ENCODE data around the gene LMF2.

Gene LMF2

GRCh38 chr22:50460938-50461337, 46.6 kb downstream of the LMF2 start:
- no peak for DNase-seq

- DNase-seq: no peak
Observed at GRCh38 chr22:50459496-50460140, 47.9 kb downstream of the LMF2 start.

- DNase-seq: no peak
Observed at GRCh38 chr22:50459016-50459415, 48.5 kb downstream of the LMF2 start.

DNA sequence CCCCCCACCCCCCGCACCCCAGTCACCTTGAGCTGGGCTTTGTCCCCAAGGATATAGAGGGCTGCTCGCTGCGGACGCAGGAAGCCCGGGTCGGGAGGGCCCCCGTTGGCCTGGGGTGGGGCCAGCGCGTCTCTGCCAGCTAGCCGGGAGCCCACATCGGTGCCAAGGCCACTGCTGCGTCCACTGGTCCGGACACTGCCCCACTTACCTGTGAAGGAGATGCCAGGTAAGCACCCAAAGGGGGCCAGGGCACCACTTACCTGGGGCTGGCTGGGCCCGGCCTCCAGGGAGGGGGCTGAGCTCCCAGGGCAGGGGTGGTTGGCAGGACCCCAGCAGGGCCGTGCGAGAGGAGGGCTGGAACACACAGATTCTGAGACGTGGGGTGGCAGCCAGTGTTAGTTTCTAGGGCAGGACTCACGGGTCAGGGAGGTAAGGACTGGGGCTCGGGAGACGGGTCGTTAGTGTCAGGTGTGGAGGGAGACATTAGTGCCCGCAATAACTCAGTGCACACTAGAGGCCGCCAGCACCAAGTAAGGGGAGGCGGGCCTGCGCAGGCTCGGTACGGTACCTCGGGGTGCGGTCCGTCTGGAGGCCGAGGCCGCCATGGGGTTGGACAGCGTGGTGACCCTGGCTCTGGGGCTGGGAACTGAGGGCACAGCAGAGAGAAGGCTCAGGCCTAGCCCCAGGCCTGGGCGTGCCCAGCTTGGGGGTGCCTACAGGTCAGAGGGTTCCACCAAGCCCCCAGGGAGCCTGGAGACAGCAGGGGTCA, 50.9 kb downstream of the LMF2 start:
- no peak for DNase-seq

DNA sequence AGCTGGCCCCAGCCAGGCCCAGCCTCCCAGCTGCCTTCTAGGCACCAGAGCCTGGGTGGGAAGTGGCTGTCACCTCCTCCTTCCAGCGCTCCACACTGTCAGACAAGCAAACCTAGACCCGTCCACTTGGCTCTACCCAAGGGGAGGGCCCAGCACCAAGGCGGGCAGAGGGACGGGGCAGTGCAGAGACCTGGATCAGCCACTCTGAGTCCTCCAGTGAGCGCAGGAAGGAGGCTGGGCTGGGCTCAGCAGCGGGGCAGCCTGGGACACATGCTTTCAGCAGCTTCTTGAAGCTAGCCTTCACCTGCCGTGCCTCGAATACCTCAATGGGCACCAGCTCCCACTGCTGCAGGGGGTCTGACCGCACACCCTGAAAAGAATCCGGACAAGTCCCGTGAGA, 51.5 kb downstream of the LMF2 start:
- no peak for DNase-seq

- DNase-seq: no peak
Observed at GRCh38 chr22:50455201-50455600, 52.3 kb downstream of the LMF2 start.

DNA sequence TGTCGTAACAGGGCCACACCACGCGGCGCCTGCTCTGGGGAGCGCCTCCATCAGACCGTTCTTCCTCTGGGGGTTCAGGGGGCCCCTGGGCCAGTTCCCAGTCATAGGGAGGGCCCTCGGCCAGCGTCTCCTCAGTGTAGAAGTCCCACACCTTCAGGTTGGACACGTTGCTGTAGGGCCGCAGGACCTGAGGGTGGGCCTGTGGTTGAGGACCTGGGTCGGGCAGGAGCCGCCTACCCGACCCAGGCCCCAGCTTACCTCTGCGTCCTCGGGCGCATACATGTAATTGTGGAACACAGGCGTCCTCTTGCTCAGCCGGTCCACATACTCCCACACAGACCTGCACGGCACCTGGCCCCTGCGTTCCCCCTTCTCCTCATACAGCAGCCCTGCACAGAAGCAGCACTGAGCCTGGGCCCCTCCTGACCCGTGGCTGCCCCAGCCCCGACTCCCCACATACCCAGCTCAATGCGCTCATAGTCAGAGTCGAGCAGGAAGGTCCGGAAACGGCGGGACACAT, 52.9 kb downstream of the LMF2 start:
- DNase-seq: no peak
